ENCODE results near the gene SMG1.
A peak's percentile ranks its signal among the peaks of the same experiment; 100 is the strongest.

Gene SMG1

DNA sequence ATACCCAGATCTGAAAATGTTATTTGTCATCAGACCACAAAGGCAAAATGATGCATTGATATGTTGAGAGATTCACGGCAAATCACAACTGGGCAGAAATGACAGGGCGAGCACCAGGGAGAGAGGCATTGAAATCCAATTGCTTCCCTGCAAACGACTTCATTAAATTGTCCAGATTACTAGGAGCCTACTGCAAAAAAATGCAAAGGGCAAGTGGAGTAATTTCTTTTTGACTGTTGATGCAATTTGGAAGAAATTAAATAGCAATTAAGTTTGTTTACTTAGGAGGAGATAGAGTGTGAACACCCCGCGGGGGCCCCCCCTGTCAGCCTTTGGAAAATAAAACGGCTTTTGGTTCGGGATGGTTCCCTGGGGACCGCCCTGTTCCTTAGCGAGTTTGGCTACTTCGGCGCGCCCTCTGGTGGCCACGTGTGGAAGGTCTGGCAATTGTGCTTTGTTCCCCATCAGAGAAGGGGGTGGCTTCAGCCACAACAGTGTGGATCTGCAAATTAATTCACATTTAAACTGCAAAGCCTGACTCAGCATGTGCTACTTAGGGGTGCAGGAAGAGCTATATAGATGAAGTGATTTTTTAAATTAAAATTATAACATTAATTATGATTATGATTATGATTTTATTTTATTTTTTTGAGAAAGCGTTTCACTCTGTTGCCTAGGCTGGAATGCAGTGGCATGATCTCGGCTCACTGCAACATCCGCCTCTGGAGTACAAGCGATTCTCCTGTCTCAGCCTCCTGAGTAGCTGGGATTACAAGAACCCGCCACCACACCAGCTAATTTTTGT lies 43.0 kb upstream of the SMG1 start (continued):
- peak; percentile 49; the same call in 1 of the 2 replicates for TF ChIP-seq ZFP69B (tag by site-specific recombination; IDR thresholded peaks at IDR 0.05)
- 0 out of 2 replicates have a peak, but pooled peaks have one; percentile 21 for TF ChIP-seq ZNF600 (tag by site-specific recombination; IDR thresholded peaks at IDR 0.05)
- no peak for TF ChIP-seq MZF1 (tag by site-specific recombination; IDR thresholded peaks at IDR 0.05; ENCODE audit: borderline replicate concordance)
- no peak for TF ChIP-seq ZNF274 (IDR thresholded peaks at IDR 0.05; ENCODE audit: low read length)
- no peak for TF ChIP-seq ZNF274 (tag by site-specific recombination; IDR thresholded peaks at IDR 0.05; ENCODE audit: borderline replicate concordance)
- no peak for TF ChIP-seq ZNF560 (tag by site-specific recombination; IDR thresholded peaks at IDR 0.05; ENCODE audit: borderline replicate concordance)

DNA sequence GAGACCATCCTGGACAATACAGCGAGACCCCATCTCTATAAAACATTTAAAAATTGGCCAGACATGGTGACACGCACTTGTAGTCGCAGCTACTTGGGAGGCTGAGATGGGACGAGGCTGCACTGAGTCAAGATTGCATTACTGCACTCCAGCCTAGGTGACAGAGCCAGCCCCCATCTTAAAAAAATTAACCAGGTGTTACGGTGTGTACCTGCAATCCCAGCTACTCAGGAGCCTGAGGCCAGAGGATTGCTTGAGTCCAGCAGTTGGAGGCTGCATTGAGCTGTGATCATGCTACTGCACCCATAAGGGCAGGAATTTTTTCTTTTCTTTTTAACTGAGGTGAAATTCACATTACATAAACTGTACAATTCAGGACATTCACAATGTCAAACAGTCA lies 40.6 kb upstream of the SMG1 start:
- Histone ChIP-seq H3K9me3 (ENCODE audit: control insufficient read depth, insufficient read depth, low read depth, low read length) (no peaks in the 10 kb centered on the region), H3K27ac (ENCODE audit: extremely low read depth, low read depth, low read length) (no peak overlapping the region), H3K36me3 (ENCODE audit: control insufficient read depth in 2 of 2, insufficient read depth in 1 of 2, low read length in 2 of 2) (no peaks in the 10 kb centered on the region), H3K4me1 (ENCODE audit: control insufficient read depth, insufficient read depth, low read length) (no peaks in the 10 kb centered on the region), H3K4me3 (ENCODE audit: low read depth, low read length) (no peak overlapping the region)
- no peak for TF ChIP-seq BCL11B (tag by site-specific recombination; IDR thresholded peaks at IDR 0.05; ENCODE audit: low read depth)
- no peak for TF ChIP-seq ZNF266 (tag by site-specific recombination; IDR thresholded peaks at IDR 0.05; ENCODE audit: low read depth)
- TF ChIP-seq ZNF510 (tag by site-specific recombination; IDR thresholded peaks at IDR 0.05; ENCODE audit: insufficient replicate concordance), result no peak
- TF ChIP-seq, protein P1, sequence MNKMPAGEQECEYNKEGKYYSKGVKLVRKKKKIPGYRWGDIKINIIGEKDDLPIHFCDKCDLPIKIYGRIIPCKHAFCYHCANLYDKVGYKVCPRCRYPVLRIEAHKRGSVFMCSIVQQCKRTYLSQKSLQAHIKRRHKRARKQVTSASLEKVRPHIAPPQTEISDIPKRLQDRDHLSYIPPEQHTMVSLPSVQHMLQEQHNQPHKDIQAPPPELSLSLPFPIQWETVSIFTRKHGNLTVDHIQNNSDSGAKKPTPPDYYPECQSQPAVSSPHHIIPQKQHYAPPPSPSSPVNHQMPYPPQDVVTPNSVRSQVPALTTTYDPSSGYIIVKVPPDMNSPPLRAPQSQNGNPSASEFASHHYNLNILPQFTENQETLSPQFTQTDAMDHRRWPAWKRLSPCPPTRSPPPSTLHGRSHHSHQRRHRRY (tag by site-specific recombination; IDR thresholded peaks at IDR 0.05), result no peak
- no peak for TF ChIP-seq REPIN1 (tag by site-specific recombination; IDR thresholded peaks at IDR 0.05; ENCODE audit: low read depth)
- no peak for TF ChIP-seq ZNF214 (tag by site-specific recombination; IDR thresholded peaks at IDR 0.05; ENCODE audit: borderline replicate concordance)
- TF ChIP-seq ZNF530 (tag by site-specific recombination; IDR thresholded peaks at IDR 0.05; ENCODE audit: low read depth), result no peak
- no peak for TF ChIP-seq ZNF624 (tag by site-specific recombination; IDR thresholded peaks at IDR 0.05)
- TF ChIP-seq ZFP69B (tag by site-specific recombination; IDR thresholded peaks at IDR 0.05), result no peak
- TF ChIP-seq ZNF660 (tag by site-specific recombination; IDR thresholded peaks at IDR 0.05), result no peak
- no peak for TF ChIP-seq ZNF571 (tag by site-specific recombination; IDR thresholded peaks at IDR 0.05)
- TF ChIP-seq, protein P2, sequence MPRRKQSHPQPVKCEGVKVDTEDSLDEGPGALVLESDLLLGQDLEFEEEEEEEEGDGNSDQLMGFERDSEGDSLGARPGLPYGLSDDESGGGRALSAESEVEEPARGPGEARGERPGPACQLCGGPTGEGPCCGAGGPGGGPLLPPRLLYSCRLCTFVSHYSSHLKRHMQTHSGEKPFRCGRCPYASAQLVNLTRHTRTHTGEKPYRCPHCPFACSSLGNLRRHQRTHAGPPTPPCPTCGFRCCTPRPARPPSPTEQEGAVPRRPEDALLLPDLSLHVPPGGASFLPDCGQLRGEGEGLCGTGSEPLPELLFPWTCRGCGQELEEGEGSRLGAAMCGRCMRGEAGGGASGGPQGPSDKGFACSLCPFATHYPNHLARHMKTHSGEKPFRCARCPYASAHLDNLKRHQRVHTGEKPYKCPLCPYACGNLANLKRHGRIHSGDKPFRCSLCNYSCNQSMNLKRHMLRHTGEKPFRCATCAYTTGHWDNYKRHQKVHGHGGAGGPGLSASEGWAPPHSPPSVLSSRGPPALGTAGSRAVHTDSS (tag by site-specific recombination; IDR thresholded peaks at IDR 0.05), result no peak
- no peak for TF ChIP-seq OSR2 (tag by site-specific recombination; IDR thresholded peaks at IDR 0.05)
- TF ChIP-seq ZNF600 (tag by site-specific recombination; IDR thresholded peaks at IDR 0.05), result no peak
- TF ChIP-seq GFI1B (tag by site-specific recombination; IDR thresholded peaks at IDR 0.05), result no peak
- ChIA-PET POLR2A (no interaction called here), CTCF (interaction anchor here (0.5 to 1.4 kb wide), 4 partner anchors 17 to 160 kb away, joined by 3 read pairs; partner anchors contain the start of gene TMC7)

DNA sequence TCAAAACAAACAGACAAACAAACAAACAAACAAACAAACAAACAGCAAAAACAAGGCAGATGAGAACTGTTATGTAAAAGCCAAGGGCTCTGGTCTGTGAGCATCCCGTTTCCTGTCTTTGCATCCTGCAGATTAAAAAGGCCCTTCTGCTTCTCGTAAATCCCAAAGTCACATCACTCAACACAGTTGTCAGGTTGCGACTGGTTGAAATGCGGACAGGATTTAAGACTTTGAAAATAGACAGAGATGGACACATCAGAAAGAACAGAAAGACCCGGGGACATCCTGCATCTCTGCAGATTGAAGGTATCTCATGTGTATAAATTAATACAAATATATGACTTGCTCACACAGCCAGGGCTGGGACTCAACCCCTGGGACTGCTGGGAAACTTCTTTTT lies 39.3 kb upstream of the SMG1 start:
- ChIA-PET CTCF (no interaction called here), POLR2A (interaction anchor here (0.6 kb wide), 1 partner anchor 120 kb away, joined by 3 read pairs; no protein-coding TSS in a partner anchor)
- Histone ChIP-seq H3K9me3 (ENCODE audit: control insufficient read depth, insufficient read depth, low read depth, low read length) (no peaks in the 10 kb centered on the region), H3K36me3 (ENCODE audit: control insufficient read depth in 2 of 2, insufficient read depth in 1 of 2, low read length in 2 of 2) (no peaks in the 10 kb centered on the region), H3K27ac (ENCODE audit: extremely low read depth, low read depth, low read length) (no peak overlapping the region), H3K4me3 (ENCODE audit: low read depth, low read length) (no peak overlapping the region), H3K4me1 (ENCODE audit: control insufficient read depth, insufficient read depth, low read length) (no peaks in the 10 kb centered on the region)
- TF ChIP-seq, protein P3, sequence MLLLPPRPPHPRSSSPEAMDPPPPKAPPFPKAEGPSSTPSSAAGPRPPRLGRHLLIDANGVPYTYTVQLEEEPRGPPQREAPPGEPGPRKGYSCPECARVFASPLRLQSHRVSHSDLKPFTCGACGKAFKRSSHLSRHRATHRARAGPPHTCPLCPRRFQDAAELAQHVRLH (tag by site-specific recombination; IDR thresholded peaks at IDR 0.05), result no peak
- TF ChIP-seq MYNN (tag by site-specific recombination; IDR thresholded peaks at IDR 0.05; ENCODE audit: borderline replicate concordance) (no peak), ZNF174 (tag by site-specific recombination; IDR thresholded peaks at IDR 0.05) (no peak), ZNF707 (tag by site-specific recombination; IDR thresholded peaks at IDR 0.05) (no peak), ZNF169 (tag by site-specific recombination; IDR thresholded peaks at IDR 0.05) (no peak), ZNF175 (tag by site-specific recombination; IDR thresholded peaks at IDR 0.05) (no peak), ZNF2 (tag by site-specific recombination; IDR thresholded peaks at IDR 0.05) (no peak), KLF16 (tag by site-specific recombination; IDR thresholded peaks at IDR 0.05) (no peak), ZNF19 (tag by site-specific recombination; IDR thresholded peaks at IDR 0.05; ENCODE audit: low read depth) (no peak)
- TF ChIP-seq, protein P4, sequence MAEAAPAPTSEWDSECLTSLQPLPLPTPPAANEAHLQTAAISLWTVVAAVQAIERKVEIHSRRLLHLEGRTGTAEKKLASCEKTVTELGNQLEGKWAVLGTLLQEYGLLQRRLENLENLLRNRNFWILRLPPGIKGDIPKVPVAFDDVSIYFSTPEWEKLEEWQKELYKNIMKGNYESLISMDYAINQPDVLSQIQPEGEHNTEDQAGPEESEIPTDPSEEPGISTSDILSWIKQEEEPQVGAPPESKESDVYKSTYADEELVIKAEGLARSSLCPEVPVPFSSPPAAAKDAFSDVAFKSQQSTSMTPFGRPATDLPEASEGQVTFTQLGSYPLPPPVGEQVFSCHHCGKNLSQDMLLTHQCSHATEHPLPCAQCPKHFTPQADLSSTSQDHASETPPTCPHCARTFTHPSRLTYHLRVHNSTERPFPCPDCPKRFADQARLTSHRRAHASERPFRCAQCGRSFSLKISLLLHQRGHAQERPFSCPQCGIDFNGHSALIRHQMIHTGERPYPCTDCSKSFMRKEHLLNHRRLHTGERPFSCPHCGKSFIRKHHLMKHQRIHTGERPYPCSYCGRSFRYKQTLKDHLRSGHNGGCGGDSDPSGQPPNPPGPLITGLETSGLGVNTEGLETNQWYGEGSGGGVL (tag by site-specific recombination; IDR thresholded peaks at IDR 0.05), result no peak

Data from HEK293 (cell line).